Liver (tissue), 9 donors: Measurements from ENCODE around the gene TMEM164. TPM values are rescaled to one million over a fixed set of nuclear protein-coding genes. Genes with fewer than 3 reads are reported as not detected.

Experiments
- DNase-seq: peaks from one replicate; pipeline ENCODE4 v3.0.0-alpha.2; 2017; ENCODE audit warnings: low spot score
- H3K27ac ChIP-seq, 2 donors: one replicate each; pipeline ENCODE4 v1.7.0; 2013; ENCODE audit warnings: inconsistent platforms in 2 of 2, low read length in 2 of 2, control low read depth in 1 of 2, low read depth in 1 of 2, mild to moderate bottlenecking in 1 of 2
- H3K27me3 ChIP-seq, 4 donors: one replicate each; pipeline versions ENCODE4 v1.6.1 to v1.7.0; 2013; ENCODE audit warnings: low read length in 3 of 4, inconsistent platforms in 1 of 4, mild to moderate bottlenecking in 1 of 4, moderate library complexity in 1 of 4; ENCODE audit not compliant: control insufficient read depth in 4 of 4, insufficient read depth in 4 of 4
- H3K36me3 ChIP-seq, 4 donors: one replicate each; pipeline versions ENCODE4 v1.6.1 to v1.7.0; 2013; ENCODE audit warnings: low read length in 3 of 4, mild to moderate bottlenecking in 3 of 4, low read depth in 1 of 4, moderate library complexity in 1 of 4; ENCODE audit not compliant: control insufficient read depth in 4 of 4, insufficient read depth in 3 of 4
- H3K4me1 ChIP-seq, 4 donors: one replicate each; pipeline versions ENCODE4 v1.6.1 to v1.7.0; 2013; ENCODE audit warnings: low read length in 3 of 4, mild to moderate bottlenecking in 3 of 4, moderate library complexity in 1 of 4; ENCODE audit not compliant: control insufficient read depth in 4 of 4, insufficient read depth in 4 of 4
- H3K4me3 ChIP-seq, 3 donors: one replicate each; pipeline versions ENCODE4 v1.6.1 to v1.7.0; 2013; ENCODE audit warnings: low read length in 3 of 3, control low read depth in 1 of 3, low read depth in 1 of 3, mild to moderate bottlenecking in 1 of 3
- H3K9ac ChIP-seq, 2 donors: one replicate each; pipeline ENCODE4 v1.7.0; 2013; ENCODE audit warnings: low read length in 2 of 2, mild to moderate bottlenecking in 2 of 2, moderate library complexity in 2 of 2, control low read depth in 1 of 2, low read depth in 1 of 2
- H3K9me3 ChIP-seq, 4 donors: one replicate each; pipeline versions ENCODE4 v1.6.1 to v1.7.0; 2013; ENCODE audit warnings: low read length in 3 of 4; ENCODE audit not compliant: control insufficient read depth in 4 of 4
- ATF3 ChIP-seq: IDR thresholded peaks from 2 replicates; pipeline ENCODE4 v1.6.1; 2016; ENCODE audit warnings: antibody characterized with exemption
- CTCF ChIP-seq: fragments of 150-350 bp; IDR thresholded peaks from 2 replicates; pipeline ENCODE4 v1.5.1; 2017; ENCODE audit warnings: improper control_type of control experiment, low read depth, low read length; ENCODE audit not compliant: missing input control
- EGR1 ChIP-seq, 2 donors: IDR thresholded peaks; 2 replicates each; pipeline ENCODE4 v1.6.1; 2016 to 2018; ENCODE audit warnings: antibody characterized with exemption in 2 of 2, low read depth in 2 of 2
- FOXA1 ChIP-seq: IDR thresholded peaks from 2 replicates; pipeline ENCODE4 v1.6.1; 2016; ENCODE audit warnings: antibody characterized with exemption
- FOXA2 ChIP-seq: IDR thresholded peaks from 2 replicates; pipeline ENCODE4 v1.6.1; 2016; ENCODE audit warnings: antibody characterized with exemption
- GABPA ChIP-seq, 2 donors: IDR thresholded peaks in 1 of 2; conservative IDR thresholded peaks in 1 of 2; 2 replicates each; pipeline ENCODE4 v1.6.1; 2016; ENCODE audit warnings: antibody characterized with exemption in 2 of 2, mild to moderate bottlenecking in 1 of 2, moderate library complexity in 1 of 2
- HNF4A ChIP-seq, 2 donors: conservative IDR thresholded peaks; 2 replicates each; pipeline ENCODE4 v1.6.1; 2016; ENCODE audit warnings: antibody characterized with exemption in 2 of 2, mild to moderate bottlenecking in 2 of 2
- HNF4G ChIP-seq: IDR thresholded peaks from 2 replicates; pipeline ENCODE4 v1.6.1; 2016; ENCODE audit warnings: antibody characterized with exemption
- JUND ChIP-seq, 2 donors: IDR thresholded peaks; 2 replicates each; pipeline ENCODE4 v1.6.1; 2016; ENCODE audit warnings: antibody characterized with exemption in 2 of 2
- MAX ChIP-seq: IDR thresholded peaks from 2 replicates; pipeline ENCODE4 v1.6.1; 2016; ENCODE audit warnings: antibody characterized with exemption
- RAD21 ChIP-seq, 2 donors: IDR thresholded peaks; 2 replicates each; pipeline ENCODE4 v1.6.1; 2016; ENCODE audit warnings: antibody characterized with exemption in 2 of 2, mild to moderate bottlenecking in 2 of 2
- REST ChIP-seq: IDR thresholded peaks from 2 replicates; pipeline ENCODE4 v1.6.1; 2016; ENCODE audit warnings: antibody characterized with exemption, mild to moderate bottlenecking
- SP1 ChIP-seq: IDR thresholded peaks from 2 replicates; pipeline ENCODE4 v1.6.1; 2018; ENCODE audit warnings: antibody characterized with exemption, mild to moderate bottlenecking
- TAF1 ChIP-seq: conservative IDR thresholded peaks from 2 replicates; pipeline ENCODE4 v1.6.1; 2016; ENCODE audit warnings: antibody characterized with exemption, mild to moderate bottlenecking
- YY1 ChIP-seq: IDR thresholded peaks from 2 replicates; pipeline ENCODE4 v1.6.1; 2016; ENCODE audit warnings: antibody characterized with exemption, mild to moderate bottlenecking
- ZBTB33 ChIP-seq: IDR thresholded peaks from 2 replicates; pipeline ENCODE4 v1.6.1; 2016; ENCODE audit warnings: antibody characterized with exemption
- WGBS: extraction: QIAGEN DNeasy Blood & Tissue Kit; methylation state at CpG from one replicate; pipeline ENCODE4 v1.1.7; 2013; 5-methylcytosine and 5-hydroxymethylcytosine counted together
- polyA plus RNA-seq, 2 donors: library from polyadenylated mRNA; stranded (reverse) in 1 of 2; unstranded in 1 of 2; fragments of 200-250 nt in 1 of 2; fragments of >200 nt in 1 of 2; fragmentation: Nextera tagmentation in 1 of 2; extraction: Ambion mirVana in 1 of 2; gene quantifications; one replicate each; pipeline versions ENCODE4 v1.2.1 to v1.2.3, GENCODE V29; 2013 to 2015
- total RNA-seq, 2 donors: library from RNA; depleted of rRNA; stranded (reverse); fragments of >200 nt; gene quantifications; one replicate each; pipeline ENCODE4 v1.2.3, GENCODE V29; 2014
- donor health status: healthy.
- donor health status: healthy.
- donor health status: healthy.
- donor health status: healthy.
- donor health status: healthy.

The TMEM164 gene
- total and polyA plus RNA-seq, 4 donors, result 0.40 to 8.5 (median 2.9) TPM

- no peak overlapping the region for H3K27ac ChIP-seq
- 60% methylated on average over 4 of the region's 4 CpGs for WGBS
Observed at GRCh38 chrX:110082161-110082560, 79.2 kb downstream of the TMEM164 start.

GRCh38 chrX:110086162-110086915 lies 83.4 kb downstream of the TMEM164 start:
- no peaks in the 10 kb centered on the region for H3K27me3 ChIP-seq
- no peaks in the 10 kb centered on the region for H3K36me3 ChIP-seq
- TF ChIP-seq ATF3 (no peak), JUND (IDR thresholded peaks at IDR 0.05) (no peak), SP1 (no peak), FOXA2 (no peak), HNF4A (conservative IDR thresholded peaks at IDR 0.05) (no peak), GABPA (IDR thresholded peaks at IDR 0.05 in 1 of 2, conservative IDR thresholded peaks at IDR 0.05 in 1 of 2) (no peak), YY1 (no peak), MAX (no peak), TAF1 (no peak), EGR1 (IDR thresholded peaks at IDR 0.05; ENCODE audit: low read depth in 2 of 2) (no peak), ZBTB33 (no peak), CTCF (no peak), HNF4G (no peak), REST (no peak), RAD21 (IDR thresholded peaks at IDR 0.05) (no peak), FOXA1 (no peak)
- no peaks in the 10 kb centered on the region for H3K4me1 ChIP-seq
- no peak overlapping the region for H3K4me3 ChIP-seq
- no peaks in the 10 kb centered on the region for H3K9me3 ChIP-seq
- DNase-seq, result no peak
- H3K9ac ChIP-seq, result no peak overlapping the region
- H3K27ac ChIP-seq, result no peak overlapping the region

More at GRCh38 chrX:110082161-110082560, 79.2 kb downstream of the TMEM164 start:
- Histone ChIP-seq H3K36me3 (no peaks in the 10 kb centered on the region), H3K4me1 (no peaks in the 10 kb centered on the region), H3K4me3 (no peak overlapping the region), H3K9ac (no peak overlapping the region), H3K9me3 (no peaks in the 10 kb centered on the region), H3K27me3 (no peaks in the 10 kb centered on the region)
- no peak for DNase-seq
- no peak for TF ChIP-seq FOXA2
- TF ChIP-seq CTCF, result no peak
- TF ChIP-seq SP1, result peak; percentile 12
- no peak for TF ChIP-seq ATF3
